ENCODE results near the gene LMOD1. TPM values are rescaled to one million over a fixed set of nuclear protein-coding genes. Genes with fewer than 3 reads are reported as not detected.

Gene LMOD1
- total RNA-seq, 2 donors from 2014 or later = 638 to 761 TPM

GRCh38 chr1:201984446-201984845 is 38.1 kb upstream of the LMOD1 start:
- Histone ChIP-seq H3K27ac (no peak overlapping the region), H3K27me3 (replicated peaks; ENCODE audit: insufficient read depth) (no peaks in the 10 kb centered on the region), H3K4me1 (ENCODE audit: control insufficient read depth in 1 of 2, low read depth in 2 of 2) (peaks cover 11 to 24% of the 10 kb centered on the region in 2 donors), H3K9me3 (no peaks in the 10 kb centered on the region), H3K4me3 (no peak overlapping the region), H3K36me3 (peaks cover 3% of the 10 kb centered on the region)
- ATAC-seq (ENCODE audit: insufficient number of reproducible peaks, low FRiP score, low read depth) (no peak), DNase-seq (ENCODE audit: low spot score) (no peak)
- no peak for TF ChIP-seq CTCF (IDR thresholded peaks at IDR 0.05)

- TF ChIP-seq CTCF (IDR thresholded peaks at IDR 0.05) = no peak
- peaks cover 11 to 24% of the 10 kb centered on the region in 2 donors for H3K4me1 ChIP-seq (ENCODE audit: control insufficient read depth in 1 of 2, low read depth in 2 of 2)
- H3K27me3 ChIP-seq (replicated peaks; ENCODE audit: insufficient read depth) = no peaks in the 10 kb centered on the region
- H3K9me3 ChIP-seq = no peaks in the 10 kb centered on the region
- DNase-seq (ENCODE audit: low spot score) (no peak), ATAC-seq (ENCODE audit: insufficient number of reproducible peaks, low FRiP score, low read depth) (no peak)
- peak overlapping the region; percentile 84 to 93 for H3K27ac ChIP-seq
- H3K4me3 ChIP-seq = peak overlapping the region; percentile 99
- H3K36me3 ChIP-seq = no peaks in the 10 kb centered on the region
These were observed 37.0 kb upstream of the LMOD1 start for GRCh38 chr1:201983380-201983805.

- H3K27ac ChIP-seq = peak within 1 kb of the TSS; percentile 84 to 93
- no peak for TF ChIP-seq CTCF (IDR thresholded peaks at IDR 0.05)
- no peaks in the 10 kb centered on the region for H3K9me3 ChIP-seq
- peaks cover 11 to 24% of the 10 kb centered on the region in 2 donors for H3K4me1 ChIP-seq (ENCODE audit: control insufficient read depth in 1 of 2, low read depth in 2 of 2)
- H3K36me3 ChIP-seq = no peaks in the 10 kb centered on the region
- DNase-seq (ENCODE audit: low spot score) (no peak), ATAC-seq (ENCODE audit: insufficient number of reproducible peaks, low FRiP score, low read depth) (peak; percentile 68)
- H3K27me3 ChIP-seq (replicated peaks; ENCODE audit: insufficient read depth) = no peaks in the 10 kb centered on the region
- peak within 1 kb of the TSS; percentile 99 for H3K4me3 ChIP-seq
These were observed 36.5 kb upstream of the LMOD1 start, which contains the start of gene RNPEP for GRCh38 chr1:201982623-201983379. TSS of gene RNPEP (plus strand) at chr1:201982648. CDS start at chr1:201982667, 19 bp downstream.

GRCh38 chr1:201982082-201982622 is 35.8 kb upstream of the LMOD1 start:
- Histone ChIP-seq H3K36me3 (no peaks in the 10 kb centered on the region), H3K27me3 (replicated peaks; ENCODE audit: insufficient read depth) (no peaks in the 10 kb centered on the region), H3K4me3 (peak overlapping the region; percentile 99), H3K27ac (peak overlapping the region; percentile 84 to 93), H3K9me3 (no peaks in the 10 kb centered on the region), H3K4me1 (ENCODE audit: control insufficient read depth in 1 of 2, low read depth in 2 of 2) (peaks cover 11 to 24% of the 10 kb centered on the region in 2 donors)
- no peak for TF ChIP-seq CTCF (IDR thresholded peaks at IDR 0.05)
- DNase-seq (ENCODE audit: low spot score) (no peak), ATAC-seq (ENCODE audit: insufficient number of reproducible peaks, low FRiP score, low read depth) (no peak)

- DNase-seq (ENCODE audit: low spot score) (no peak), ATAC-seq (ENCODE audit: insufficient number of reproducible peaks, low FRiP score, low read depth) (no peak)
- Histone ChIP-seq H3K4me1 (ENCODE audit: control insufficient read depth in 1 of 2, low read depth in 2 of 2) (peaks cover 11 to 12% of the 10 kb centered on the region in 2 donors), H3K27ac (no peak overlapping the region), H3K9me3 (no peaks in the 10 kb centered on the region), H3K36me3 (peaks cover 30% of the 10 kb centered on the region), H3K4me3 (no peak overlapping the region), H3K27me3 (replicated peaks; ENCODE audit: insufficient read depth) (no peaks in the 10 kb centered on the region)
- no peak for TF ChIP-seq CTCF (IDR thresholded peaks at IDR 0.05)
These were observed 24.2 kb upstream of the LMOD1 start for GRCh38 chr1:201970334-201971159.

Measured in thoracic aorta (tissue), 2 donors.